ENCODE results near the gene FBLN1. TPM values are rescaled to one million over a fixed set of nuclear protein-coding genes. Genes with fewer than 3 reads are reported as not detected.

FBLN1 gene
- total RNA-seq, 1 donor from 2014 or later: 271 TPM

DNA sequence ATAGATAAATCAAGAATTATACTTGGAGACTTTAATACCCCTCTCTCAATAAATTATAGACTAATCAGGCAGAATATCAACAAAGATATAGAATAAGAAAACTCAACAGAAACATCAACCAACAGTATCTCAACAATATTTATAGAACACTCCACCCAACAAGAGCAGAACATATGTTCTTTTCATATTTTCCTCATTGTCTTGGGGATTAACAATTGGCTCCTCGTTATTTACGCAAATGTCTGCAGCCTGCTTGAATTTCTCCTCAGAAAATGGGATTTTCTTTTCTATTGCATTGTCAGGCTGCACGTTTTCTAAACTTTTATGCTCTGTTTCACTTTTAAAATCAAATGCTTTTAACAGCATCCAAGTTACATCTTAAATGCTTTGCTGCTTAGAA is 37.0 kb upstream of the FBLN1 start:
- Mint-ChIP-seq H3K36me3 (peaks cover 5% of the 10 kb centered on the region), H3K27me3 (no peaks in the 10 kb centered on the region), H3K9me3 (no peaks in the 10 kb centered on the region), H3K4me3 (no peak overlapping the region), H3K27ac (no peak overlapping the region), H3K4me1 (ENCODE audit: unreplicated experiment) (peaks cover 26% of the 10 kb centered on the region)
- no peak for DNase-seq (ENCODE audit: extremely low spot score, unreplicated experiment)
- TF ChIP-seq, protein P1, sequence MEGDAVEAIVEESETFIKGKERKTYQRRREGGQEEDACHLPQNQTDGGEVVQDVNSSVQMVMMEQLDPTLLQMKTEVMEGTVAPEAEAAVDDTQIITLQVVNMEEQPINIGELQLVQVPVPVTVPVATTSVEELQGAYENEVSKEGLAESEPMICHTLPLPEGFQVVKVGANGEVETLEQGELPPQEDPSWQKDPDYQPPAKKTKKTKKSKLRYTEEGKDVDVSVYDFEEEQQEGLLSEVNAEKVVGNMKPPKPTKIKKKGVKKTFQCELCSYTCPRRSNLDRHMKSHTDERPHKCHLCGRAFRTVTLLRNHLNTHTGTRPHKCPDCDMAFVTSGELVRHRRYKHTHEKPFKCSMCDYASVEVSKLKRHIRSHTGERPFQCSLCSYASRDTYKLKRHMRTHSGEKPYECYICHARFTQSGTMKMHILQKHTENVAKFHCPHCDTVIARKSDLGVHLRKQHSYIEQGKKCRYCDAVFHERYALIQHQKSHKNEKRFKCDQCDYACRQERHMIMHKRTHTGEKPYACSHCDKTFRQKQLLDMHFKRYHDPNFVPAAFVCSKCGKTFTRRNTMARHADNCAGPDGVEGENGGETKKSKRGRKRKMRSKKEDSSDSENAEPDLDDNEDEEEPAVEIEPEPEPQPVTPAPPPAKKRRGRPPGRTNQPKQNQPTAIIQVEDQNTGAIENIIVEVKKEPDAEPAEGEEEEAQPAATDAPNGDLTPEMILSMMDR (conservative IDR thresholded peaks at IDR 0.05): no peak

GRCh38 chr22:45468872-45469271 is 33.8 kb upstream of the FBLN1 start:
- Mint-ChIP-seq H3K27ac (no peak overlapping the region), H3K27me3 (no peaks in the 10 kb centered on the region), H3K4me1 (ENCODE audit: unreplicated experiment) (peaks cover 25% of the 10 kb centered on the region), H3K9me3 (no peaks in the 10 kb centered on the region), H3K4me3 (no peak overlapping the region), H3K36me3 (peaks cover 5% of the 10 kb centered on the region)
- TF ChIP-seq, protein P1 (conservative IDR thresholded peaks at IDR 0.05): no peak
- no peak for DNase-seq (ENCODE audit: extremely low spot score, unreplicated experiment)

- H3K27me3 Mint-ChIP-seq: no peaks in the 10 kb centered on the region
- no peaks in the 10 kb centered on the region for H3K9me3 Mint-ChIP-seq
- H3K4me1 Mint-ChIP-seq (ENCODE audit: unreplicated experiment): peaks cover 28% of the 10 kb centered on the region
- peak overlapping the region; percentile 55 for H3K4me3 Mint-ChIP-seq
- no peak overlapping the region for H3K27ac Mint-ChIP-seq
- no peak for DNase-seq (ENCODE audit: extremely low spot score, unreplicated experiment)
- peaks cover under 1% of the 10 kb centered on the region for H3K36me3 Mint-ChIP-seq
- TF ChIP-seq, protein P1 (conservative IDR thresholded peaks at IDR 0.05): no peak
Observed at GRCh38 chr22:45469281-45470073, 33.2 kb upstream of the FBLN1 start.

- peaks cover 39% of the 10 kb centered on the region for H3K4me1 Mint-ChIP-seq (ENCODE audit: unreplicated experiment)
- H3K9me3 Mint-ChIP-seq: no peaks in the 10 kb centered on the region
- TF ChIP-seq, protein P1 (conservative IDR thresholded peaks at IDR 0.05): no peak
- H3K36me3 Mint-ChIP-seq: no peaks in the 10 kb centered on the region
- H3K27me3 Mint-ChIP-seq: no peaks in the 10 kb centered on the region
- H3K27ac Mint-ChIP-seq: no peak overlapping the region
- no peak for DNase-seq (ENCODE audit: extremely low spot score, unreplicated experiment)
- H3K4me3 Mint-ChIP-seq: no peak overlapping the region
Observed at GRCh38 chr22:45470871-45471270, 31.8 kb upstream of the FBLN1 start.

GRCh38 chr22:45472426-45472825 is 30.3 kb upstream of the FBLN1 start:
- Mint-ChIP-seq H3K9me3 (no peaks in the 10 kb centered on the region), H3K4me3 (no peak overlapping the region), H3K27ac (no peak overlapping the region), H3K4me1 (ENCODE audit: unreplicated experiment) (peaks cover 45% of the 10 kb centered on the region), H3K27me3 (no peaks in the 10 kb centered on the region), H3K36me3 (no peaks in the 10 kb centered on the region)
- no peak for DNase-seq (ENCODE audit: extremely low spot score, unreplicated experiment)
- TF ChIP-seq, protein P1 (conservative IDR thresholded peaks at IDR 0.05): no peak

All from type B pancreatic cell (in vitro differentiated cells).